Fibroblast of lung (primary cell): Measurements from ENCODE around the gene MRPS10. TPM values are rescaled to one million over a fixed set of nuclear protein-coding genes. Genes with fewer than 3 reads are reported as not detected.
A peak's percentile ranks its signal among the peaks of the same experiment; 100 is the strongest.

ENCODE experiments used
- DNase-seq, 2 donors: peaks; one replicate each; pipeline versions ENCODE4 v3.0.0 to v3.0.0-alpha.2; 2010; ENCODE audit warnings: low read depth in 2 of 2
- H2AFZ ChIP-seq: 2 replicates; pipeline ENCODE4 v1.5.1; 2012; ENCODE audit warnings: low read length, control low read depth, inconsistent platforms
- H3K27ac ChIP-seq: 2 replicates; pipeline ENCODE4 v1.5.1; 2011; ENCODE audit warnings: low read length, control low read depth; ENCODE audit not compliant: insufficient read depth
- H3K27me3 ChIP-seq: 2 replicates; pipeline ENCODE4 v1.5.1; 2011; ENCODE audit warnings: mild to moderate bottlenecking, low read length; ENCODE audit not compliant: control insufficient read depth, insufficient read depth
- H3K36me3 ChIP-seq: 2 replicates; pipeline ENCODE4 v1.5.1; 2011; ENCODE audit warnings: low read length; ENCODE audit not compliant: control insufficient read depth, insufficient read depth
- H3K4me1 ChIP-seq: 2 replicates; pipeline ENCODE4 v1.5.1; 2011; ENCODE audit warnings: low read length; ENCODE audit not compliant: control insufficient read depth, insufficient read depth; ENCODE audit errors: extremely low read depth
- H3K4me2 ChIP-seq: 2 replicates; pipeline ENCODE4 v1.5.1; 2011; ENCODE audit warnings: low read length, control low read depth; ENCODE audit not compliant: insufficient read depth; ENCODE audit errors: extremely low read depth
- H3K4me3 ChIP-seq, 4 experiments: fragments of 200-600 bp in 1 of 4; sonication (generic) in 1 of 4; replicated peaks in 1 of 4; 2 replicates each; pipeline ENCODE4 v1.5.1; 2011 to 2016; ENCODE audit warnings: low read length in 4 of 4, low read depth in 3 of 4, mild to moderate bottlenecking in 3 of 4, control low read depth in 2 of 4, inconsistent platforms in 1 of 4, mixed read lengths in 1 of 4; ENCODE audit not compliant: insufficient read depth in 1 of 4; ENCODE audit errors: control extremely low read depth in 1 of 4
- H3K79me2 ChIP-seq: 2 replicates; pipeline ENCODE4 v1.5.1; 2012; ENCODE audit warnings: mild to moderate bottlenecking, low read length, inconsistent platforms; ENCODE audit not compliant: control insufficient read depth, insufficient read depth
- H3K9ac ChIP-seq: 2 replicates; pipeline ENCODE4 v1.5.1; 2011; ENCODE audit warnings: mild to moderate bottlenecking, low read length, control low read depth; ENCODE audit not compliant: insufficient read depth
- H3K9me3 ChIP-seq: 2 replicates; pipeline ENCODE4 v1.5.1; 2012; ENCODE audit warnings: low read depth, low read length; ENCODE audit not compliant: control insufficient read depth, insufficient read depth
- H4K20me1 ChIP-seq: 2 replicates; pipeline ENCODE4 v1.5.1; 2011; ENCODE audit warnings: low read length; ENCODE audit not compliant: control insufficient read depth, insufficient read depth; ENCODE audit errors: extremely low read depth
- CTCF ChIP-seq, 2 donors: IDR thresholded peaks in 1 of 2; conservative IDR thresholded peaks in 1 of 2; 1 replicate in 1 of 2; 2 replicates in 1 of 2; pipeline ENCODE4 v1.5.1; 2011 to 2012; ENCODE audit warnings: low read length in 2 of 2, control low read depth in 1 of 2, inconsistent platforms in 1 of 2, low read depth in 1 of 2, mild to moderate bottlenecking in 1 of 2
- EZH2 ChIP-seq: IDR thresholded peaks from 2 replicates; pipeline ENCODE4 v1.5.1; 2012; ENCODE audit warnings: low read length, control low read depth, mild to moderate bottlenecking; ENCODE audit errors: missing control alignments
- polyA plus RNA-seq, 2 donors: library from polyadenylated mRNA; depleted of rRNA in 1 of 2; stranded (reverse) in 1 of 2; unstranded in 1 of 2; fragments of >200 nt; gene quantifications; 2 replicates each; pipeline ENCODE4 v1.2.1, GENCODE V29; 2011 to 2012; ENCODE audit warnings: missing spikeins in 1 of 2
- total RNA-seq: library from RNA; depleted of rRNA; stranded (reverse); fragments of >200 nt; gene quantifications from 2 replicates; pipeline ENCODE4 v1.2.1, GENCODE V29; 2014

MRPS10 gene
- total and polyA plus RNA-seq, 2 donors (not counting 1 experiment from before 2014, with no cell fraction given): 67.5 to 74.1 TPM

- Histone ChIP-seq H3K9me3 (no peaks in the 10 kb centered on the region), H3K27me3 (no peaks in the 10 kb centered on the region), H3K36me3 (peaks cover 7% of the 10 kb centered on the region), H3K4me1 (peaks cover 13% of the 10 kb centered on the region), H3K4me3 (no peak overlapping the region), H3K4me2 (no peak overlapping the region), H3K9ac (no peak overlapping the region), H3K27ac (no peak overlapping the region), H4K20me1 (no peaks in the 10 kb centered on the region), H2AFZ (no peak overlapping the region), H3K79me2 (no peaks in the 10 kb centered on the region)
- TF ChIP-seq CTCF (conservative IDR thresholded peaks at IDR 0.05 in 1 of 2, IDR thresholded peaks at IDR 0.05 in 1 of 2; ENCODE audit: low read depth in 1 of 2, low read length in 2 of 2) (no peak), EZH2 (no peak)
- no peak for DNase-seq
Measured at GRCh38 chr6:42228305-42228704, 10.6 kb upstream of the MRPS10 start.

- no peak overlapping the region for H3K9ac ChIP-seq
- no peak for DNase-seq
Measured at GRCh38 chr6:42227173-42227850, 9.7 kb upstream of the MRPS10 start.

GRCh38 chr6:42226645-42227143 lies 9.0 kb upstream of the MRPS10 start:
- no peaks in the 10 kb centered on the region for H3K9me3 ChIP-seq
- H2AFZ ChIP-seq: no peak overlapping the region
- no peak for TF ChIP-seq CTCF (conservative IDR thresholded peaks at IDR 0.05 in 1 of 2, IDR thresholded peaks at IDR 0.05 in 1 of 2; ENCODE audit: low read depth in 1 of 2, low read length in 2 of 2)
- TF ChIP-seq EZH2: no peak
- no peaks in the 10 kb centered on the region for H3K79me2 ChIP-seq
- H3K36me3 ChIP-seq: peaks cover 7% of the 10 kb centered on the region
- no peak overlapping the region for H3K4me3 ChIP-seq
- peak; percentile 51 to 67 for DNase-seq
- no peaks in the 10 kb centered on the region for H4K20me1 ChIP-seq
- H3K4me2 ChIP-seq: peak overlapping the region; percentile 46
- H3K27me3 ChIP-seq: no peaks in the 10 kb centered on the region
- H3K9ac ChIP-seq: no peak overlapping the region
- peak overlapping the region; percentile 80 for H3K27ac ChIP-seq
- peaks cover 13% of the 10 kb centered on the region for H3K4me1 ChIP-seq

More at GRCh38 chr6:42227173-42227850, 9.7 kb upstream of the MRPS10 start:
- Histone ChIP-seq H4K20me1 (no peaks in the 10 kb centered on the region), H3K27ac (peak overlapping the region; percentile 80), H3K4me3 (no peak overlapping the region), H2AFZ (no peak overlapping the region), H3K4me1 (peaks cover 13% of the 10 kb centered on the region), H3K79me2 (no peaks in the 10 kb centered on the region), H3K4me2 (peak overlapping the region; percentile 46), H3K36me3 (peaks cover 7% of the 10 kb centered on the region), H3K9me3 (no peaks in the 10 kb centered on the region), H3K27me3 (no peaks in the 10 kb centered on the region)
- no peak for TF ChIP-seq CTCF (conservative IDR thresholded peaks at IDR 0.05 in 1 of 2, IDR thresholded peaks at IDR 0.05 in 1 of 2; ENCODE audit: low read depth in 1 of 2, low read length in 2 of 2)
- TF ChIP-seq EZH2: no peak
